Upper lobe of right lung (tissue), 1 donor: Measurements from ENCODE around the gene IGSF23. TPM values are rescaled to one million over a fixed set of nuclear protein-coding genes. Genes with fewer than 3 reads are reported as not detected.
A peak's percentile ranks its signal among the peaks of the same experiment; 100 is the strongest.

Experiments
- ATAC-seq: fragments of 200-7000 bp; cut with Tn5 transposase; one replicate; pipeline ENCODE4 v1.9.1; 2020; ENCODE audit warnings: mild to moderate bottlenecking, moderate library complexity
- DNase-seq: peaks from one replicate; pipeline ENCODE4 v3.0.0-alpha.2; 2020
- H3K27ac ChIP-seq: fragments of 200-600 bp; one replicate; pipeline ENCODE4 v1.8.0; 2022
- H3K27me3 ChIP-seq: fragments of 200-600 bp; one replicate; pipeline ENCODE4 v1.8.0; 2022; ENCODE audit warnings: mild to moderate bottlenecking
- H3K36me3 ChIP-seq: fragments of 200-600 bp; one replicate; pipeline ENCODE4 v1.8.0; 2022
- H3K4me1 ChIP-seq: fragments of 200-600 bp; one replicate; pipeline ENCODE4 v1.8.0; 2022
- H3K4me3 ChIP-seq: fragments of 200-600 bp; one replicate; pipeline ENCODE4 v1.8.0; 2022; ENCODE audit warnings: mild to moderate bottlenecking
- H3K9me3 ChIP-seq: fragments of 200-600 bp; one replicate; pipeline ENCODE4 v1.8.0; 2022
- CTCF ChIP-seq: fragments of 200-600 bp; IDR thresholded peaks from one replicate; pipeline ENCODE4 v1.8.0; 2022; ENCODE audit warnings: antibody characterized with exemption
- intact Hi-C: fragments of 100-400 bp; cut with DNase I; formaldehyde crosslinking; loops from one replicate; pipeline ENCODE4 v1.11.0; 2022
- total RNA-seq: library from RNA; stranded (reverse); fragmentation: NEBNext Ultra II Directional; extraction: Animal tissue kit (Norgen Biotek cat#: 25700); gene quantifications from one replicate; pipeline ENCODE4 v1.2.1, GENCODE V29; 2021
- donor health status: DM: no; HTN: yes; CAD: no; lungs with severe emphysema.

The IGSF23 gene
- total RNA-seq, 1 donor from 2014 or later = not detected

GRCh38 chr19:44641501-44642265, 28.3 kb downstream of the IGSF23 start:
- ATAC-seq (no peak), DNase-seq (no peak)
- Histone ChIP-seq H3K4me1 (peaks cover 4% of the 10 kb centered on the region), H3K27me3 (no peaks in the 10 kb centered on the region), H3K4me3 (no peak overlapping the region), H3K27ac (no peak overlapping the region), H3K9me3 (no peaks in the 10 kb centered on the region), H3K36me3 (no peaks in the 10 kb centered on the region)
- no peak for TF ChIP-seq CTCF
- intact Hi-C loops = no loop called here

GRCh38 chr19:44642377-44642776, 29.0 kb downstream of the IGSF23 start:
- Histone ChIP-seq H3K27me3 (no peaks in the 10 kb centered on the region), H3K27ac (no peak overlapping the region), H3K4me3 (no peak overlapping the region), H3K9me3 (no peaks in the 10 kb centered on the region), H3K36me3 (no peaks in the 10 kb centered on the region), H3K4me1 (peaks cover 4% of the 10 kb centered on the region)
- ATAC-seq (no peak), DNase-seq (no peak)
- intact Hi-C loops = no loop called here
- TF ChIP-seq CTCF = no peak

GRCh38 chr19:44643605-44644401, 30.4 kb downstream of the IGSF23 start, which contains the start of gene PVR:
TSS of gene PVR (plus strand) at chr19:44643910. CDS start at chr19:44644097, 187 bp downstream.
- peak; percentile 7 for TF ChIP-seq CTCF
- Histone ChIP-seq H3K9me3 (no peaks in the 10 kb centered on the region), H3K27ac (peak within 1 kb of the TSS; percentile 87), H3K4me1 (peaks cover 11% of the 10 kb centered on the region), H3K36me3 (no peaks in the 10 kb centered on the region), H3K27me3 (no peaks in the 10 kb centered on the region), H3K4me3 (peak within 1 kb of the TSS; percentile 85)
- intact Hi-C loops = no loop called here
- DNase-seq = peak; percentile 91
- ATAC-seq = peak; percentile 96

GRCh38 chr19:44644402-44645016, 31.1 kb downstream of the IGSF23 start:
- H3K4me3 ChIP-seq = peak overlapping the region; percentile 85
- H3K36me3 ChIP-seq = peaks cover under 1% of the 10 kb centered on the region
- DNase-seq = peak; percentile 68
- H3K27ac ChIP-seq = peak overlapping the region; percentile 87
- no peak for TF ChIP-seq CTCF
- H3K27me3 ChIP-seq = no peaks in the 10 kb centered on the region
- intact Hi-C loops = no loop called here
- peaks cover 13% of the 10 kb centered on the region for H3K4me1 ChIP-seq
- no peaks in the 10 kb centered on the region for H3K9me3 ChIP-seq
- peak; percentile 37 for ATAC-seq

- peaks cover 13% of the 10 kb centered on the region for H3K4me1 ChIP-seq
- no peak for DNase-seq
- no peak for TF ChIP-seq CTCF
- no peaks in the 10 kb centered on the region for H3K9me3 ChIP-seq
- peak overlapping the region; percentile 17 for H3K4me3 ChIP-seq
- ATAC-seq = no peak
- no peaks in the 10 kb centered on the region for H3K27me3 ChIP-seq
- H3K36me3 ChIP-seq = peaks cover 11% of the 10 kb centered on the region
- no peak overlapping the region for H3K27ac ChIP-seq
- intact Hi-C loops = no loop called here
Observed at GRCh38 chr19:44645407-44646048, 32.2 kb downstream of the IGSF23 start.
